ENCODE measurements around the gene RSRC1.
"Not testable (repeated sequence)": the region's sequence is repeated elsewhere in the genome, so short reads cannot be mapped to it uniquely, and the experiment has no call there.

RSRC1 gene

DNA sequence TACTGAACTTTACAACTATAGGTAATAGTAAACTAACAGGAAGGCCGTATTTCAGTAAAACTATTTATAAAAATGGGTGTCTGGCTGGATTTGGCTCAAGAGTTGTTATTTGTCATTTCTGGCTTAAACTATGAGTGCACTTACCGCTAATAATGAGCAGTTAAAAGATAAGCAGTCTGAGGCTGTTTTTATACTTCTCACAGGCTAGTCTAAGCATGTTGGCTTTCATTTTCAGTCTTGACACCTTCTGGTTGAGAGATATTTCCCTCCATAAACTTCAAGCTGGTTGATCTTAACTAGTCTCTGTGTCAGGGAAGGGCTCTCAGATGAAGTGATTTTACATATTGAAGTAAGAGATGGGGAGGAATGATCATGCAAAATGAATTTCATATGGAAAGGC is 96.1 kb downstream of the RSRC1 start:
- Histone ChIP-seq H3K4me1 (ENCODE audit: control insufficient read depth, low read depth, low read length) (no peaks in the 10 kb centered on the region), H3K9me3 (ENCODE audit: control insufficient read depth, low read depth, low read length) (peaks cover 6% of the 10 kb centered on the region), H3K4me3 (ENCODE audit: low read length) (no peak overlapping the region), H3K27me3 (ENCODE audit: control insufficient read depth, insufficient read depth, low read length) (no peaks in the 10 kb centered on the region), H3K36me3 (ENCODE audit: control insufficient read depth, low read depth, low read length) (no peaks in the 10 kb centered on the region), H3K27ac (ENCODE audit: low read length) (no peak overlapping the region), H3K9ac (ENCODE audit: low read length) (no peak overlapping the region)

GRCh38 chr3:158210067-158210466 is 100.2 kb downstream of the RSRC1 start:
- Histone ChIP-seq H3K9ac (ENCODE audit: low read length) (no peak overlapping the region), H3K4me1 (ENCODE audit: control insufficient read depth, low read depth, low read length) (no peaks in the 10 kb centered on the region), H3K27ac (ENCODE audit: low read length) (no peak overlapping the region), H3K36me3 (ENCODE audit: control insufficient read depth, low read depth, low read length) (no peaks in the 10 kb centered on the region), H3K9me3 (ENCODE audit: control insufficient read depth, low read depth, low read length) (no peaks in the 10 kb centered on the region), H3K27me3 (ENCODE audit: control insufficient read depth, insufficient read depth, low read length) (no peaks in the 10 kb centered on the region), H3K4me3 (ENCODE audit: low read length) (no peak overlapping the region)

GRCh38 chr3:158213461-158213860 is 103.6 kb downstream of the RSRC1 start:
- no peak overlapping the region for H3K27ac ChIP-seq (ENCODE audit: low read length)
- H3K4me1 ChIP-seq (ENCODE audit: control insufficient read depth, low read depth, low read length): no peaks in the 10 kb centered on the region
- no peaks in the 10 kb centered on the region for H3K36me3 ChIP-seq (ENCODE audit: control insufficient read depth, low read depth, low read length)
- no peaks in the 10 kb centered on the region for H3K27me3 ChIP-seq (ENCODE audit: control insufficient read depth, insufficient read depth, low read length)
- H3K4me3 ChIP-seq (ENCODE audit: low read length): no peak overlapping the region
- H3K9ac ChIP-seq (ENCODE audit: low read length): no peak overlapping the region
- H3K9me3 ChIP-seq (ENCODE audit: control insufficient read depth, low read depth, low read length): no peaks in the 10 kb centered on the region

DNA sequence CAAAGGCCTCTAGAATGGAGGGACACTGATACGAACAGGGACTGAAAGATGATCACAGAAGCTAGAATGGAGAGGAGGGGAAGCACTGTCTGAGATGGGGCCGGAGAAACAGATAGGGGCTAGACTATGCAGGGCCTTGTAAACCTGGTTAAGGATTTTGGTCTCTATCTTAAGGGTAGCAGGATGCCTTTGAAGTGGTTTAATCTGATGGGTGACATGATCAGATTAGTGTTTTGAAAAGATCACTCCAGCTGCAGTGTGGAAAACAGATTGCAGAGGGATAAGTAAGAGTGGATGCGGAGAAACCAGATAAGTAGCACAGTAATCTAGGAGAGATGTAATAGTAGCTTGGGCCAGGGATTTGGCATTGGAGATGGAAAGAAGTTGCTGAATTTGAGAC is 108.1 kb downstream of the RSRC1 start:
- no peaks in the 10 kb centered on the region for H3K4me1 ChIP-seq (ENCODE audit: control insufficient read depth, low read depth, low read length)
- no peaks in the 10 kb centered on the region for H3K36me3 ChIP-seq (ENCODE audit: control insufficient read depth, low read depth, low read length)
- no peaks in the 10 kb centered on the region for H3K27me3 ChIP-seq (ENCODE audit: control insufficient read depth, insufficient read depth, low read length)
- no peak overlapping the region for H3K27ac ChIP-seq (ENCODE audit: low read length)
- no peaks in the 10 kb centered on the region for H3K9me3 ChIP-seq (ENCODE audit: control insufficient read depth, low read depth, low read length)
- no peak overlapping the region for H3K4me3 ChIP-seq (ENCODE audit: low read length)
- H3K9ac ChIP-seq (ENCODE audit: low read length): no peak overlapping the region

DNA sequence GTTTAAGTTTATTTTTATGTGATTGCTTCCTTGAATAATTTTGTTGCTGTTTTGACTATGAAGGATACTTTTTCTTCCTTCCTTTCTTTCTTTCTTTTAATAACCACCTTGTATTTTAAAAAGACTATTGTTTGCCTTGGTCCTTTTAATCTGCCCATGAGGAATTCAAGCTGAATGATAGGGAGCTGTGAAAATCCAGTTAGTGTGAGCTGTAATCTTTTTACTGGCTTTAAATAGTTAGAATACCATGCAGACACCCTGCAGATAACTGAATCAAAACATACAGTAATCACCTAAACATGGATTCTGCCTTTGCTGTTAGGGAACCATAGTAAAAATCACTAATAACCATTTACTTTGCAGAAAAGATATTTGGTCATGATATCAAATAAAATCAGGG is 110.7 kb downstream of the RSRC1 start:
- Histone ChIP-seq H3K27ac (ENCODE audit: low read length) (no peak overlapping the region), H3K4me3 (ENCODE audit: low read length) (no peak overlapping the region), H3K36me3 (ENCODE audit: control insufficient read depth, low read depth, low read length) (no peaks in the 10 kb centered on the region), H3K9ac (ENCODE audit: low read length) (no peak overlapping the region), H3K9me3 (ENCODE audit: control insufficient read depth, low read depth, low read length) (no peaks in the 10 kb centered on the region), H3K4me1 (ENCODE audit: control insufficient read depth, low read depth, low read length) (no peaks in the 10 kb centered on the region), H3K27me3 (ENCODE audit: control insufficient read depth, insufficient read depth, low read length) (no peaks in the 10 kb centered on the region)

- Histone ChIP-seq H3K4me3 (ENCODE audit: low read length) (no peak overlapping the region), H3K27me3 (ENCODE audit: control insufficient read depth, insufficient read depth, low read length) (no peaks in the 10 kb centered on the region), H3K4me1 (ENCODE audit: control insufficient read depth, low read depth, low read length) (no peaks in the 10 kb centered on the region), H3K9ac (ENCODE audit: low read length) (no peak overlapping the region), H3K9me3 (ENCODE audit: control insufficient read depth, low read depth, low read length) (no peaks in the 10 kb centered on the region), H3K27ac (ENCODE audit: low read length) (no peak overlapping the region), H3K36me3 (ENCODE audit: control insufficient read depth, low read depth, low read length) (no peaks in the 10 kb centered on the region)
Measured at GRCh38 chr3:158221426-158221825, 111.5 kb downstream of the RSRC1 start.

GRCh38 chr3:158226429-158226828 is 116.5 kb downstream of the RSRC1 start:
- Histone ChIP-seq H3K4me1 (ENCODE audit: control insufficient read depth, low read depth, low read length) (no peaks in the 10 kb centered on the region), H3K9ac (ENCODE audit: low read length) (no peak overlapping the region), H3K4me3 (ENCODE audit: low read length) (no peak overlapping the region), H3K9me3 (ENCODE audit: control insufficient read depth, low read depth, low read length) (no peaks in the 10 kb centered on the region), H3K36me3 (ENCODE audit: control insufficient read depth, low read depth, low read length) (no peaks in the 10 kb centered on the region), H3K27ac (ENCODE audit: low read length) (no peak overlapping the region), H3K27me3 (ENCODE audit: control insufficient read depth, insufficient read depth, low read length) (no peaks in the 10 kb centered on the region)

GRCh38 chr3:158228942-158229341 is 119.1 kb downstream of the RSRC1 start:
- not testable (repeated sequence) for H3K27me3 ChIP-seq (ENCODE audit: control insufficient read depth, insufficient read depth, low read length); H3K9ac ChIP-seq (ENCODE audit: low read length); H3K4me1 ChIP-seq (ENCODE audit: control insufficient read depth, low read depth, low read length); H3K4me3 ChIP-seq (ENCODE audit: low read length); H3K27ac ChIP-seq (ENCODE audit: low read length); H3K9me3 ChIP-seq (ENCODE audit: control insufficient read depth, low read depth, low read length); H3K36me3 ChIP-seq (ENCODE audit: control insufficient read depth, low read depth, low read length)

DNA sequence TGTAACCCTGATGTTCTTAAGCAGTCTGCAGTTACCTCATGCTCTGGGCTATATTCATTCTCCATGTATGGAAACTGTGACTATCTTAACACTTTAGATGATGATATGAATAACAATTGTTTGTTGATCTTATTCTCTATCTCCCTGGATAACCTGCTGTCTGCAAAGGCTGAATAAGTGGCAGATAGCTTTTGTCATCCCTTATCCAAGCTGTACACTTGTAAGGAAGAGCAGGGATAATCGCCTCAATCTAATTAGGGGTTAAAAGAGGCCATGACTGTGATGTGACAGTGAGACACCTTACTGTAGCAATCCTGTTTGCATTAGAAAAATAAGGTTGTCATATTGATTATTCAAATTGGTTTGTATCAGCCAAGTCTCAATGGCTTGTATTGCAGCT is 123.9 kb downstream of the RSRC1 start:
- Histone ChIP-seq H3K4me3 (ENCODE audit: low read length) (no peak overlapping the region), H3K4me1 (ENCODE audit: control insufficient read depth, low read depth, low read length) (no peaks in the 10 kb centered on the region), H3K36me3 (ENCODE audit: control insufficient read depth, low read depth, low read length) (no peaks in the 10 kb centered on the region), H3K27ac (ENCODE audit: low read length) (no peak overlapping the region), H3K9me3 (ENCODE audit: control insufficient read depth, low read depth, low read length) (no peaks in the 10 kb centered on the region), H3K9ac (ENCODE audit: low read length) (no peak overlapping the region), H3K27me3 (ENCODE audit: control insufficient read depth, insufficient read depth, low read length) (no peaks in the 10 kb centered on the region)

- H3K4me1 ChIP-seq (ENCODE audit: control insufficient read depth, low read depth, low read length): peaks cover 5% of the 10 kb centered on the region
Measured at GRCh38 chr3:158244274-158244673, 134.4 kb downstream of the RSRC1 start.

DNA sequence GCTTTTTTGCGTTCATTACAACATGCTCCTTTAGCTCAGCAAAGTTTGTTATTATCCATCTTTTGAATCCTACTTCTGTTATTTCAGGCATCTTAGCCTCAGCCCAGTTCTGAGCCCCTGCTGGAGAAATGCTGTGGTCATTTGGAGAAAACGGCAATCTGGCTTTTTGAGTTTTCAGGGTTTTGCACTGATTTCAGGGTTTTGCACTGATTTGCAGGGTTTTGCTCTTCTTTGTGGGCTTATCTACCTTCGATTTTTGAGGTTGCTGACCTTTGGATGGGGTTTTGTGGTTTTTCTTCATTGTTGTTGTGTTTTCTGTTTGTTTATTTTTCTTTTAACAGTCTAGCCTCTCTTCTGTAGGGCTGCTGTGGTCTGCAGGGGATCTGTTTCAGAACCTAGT is 137.4 kb downstream of the RSRC1 start:
- Histone ChIP-seq H3K9ac (ENCODE audit: low read length) (no peak overlapping the region), H3K9me3 (ENCODE audit: control insufficient read depth, low read depth, low read length) (no peaks in the 10 kb centered on the region), H3K4me1 (ENCODE audit: control insufficient read depth, low read depth, low read length) (peaks cover 5% of the 10 kb centered on the region), H3K36me3 (ENCODE audit: control insufficient read depth, low read depth, low read length) (no peaks in the 10 kb centered on the region), H3K4me3 (ENCODE audit: low read length) (no peak overlapping the region), H3K27ac (ENCODE audit: low read length) (no peak overlapping the region), H3K27me3 (ENCODE audit: control insufficient read depth, insufficient read depth, low read length) (no peaks in the 10 kb centered on the region)

More at GRCh38 chr3:158244274-158244673, 134.4 kb downstream of the RSRC1 start:
- no peak overlapping the region for H3K27ac ChIP-seq (ENCODE audit: low read length)
- H3K9me3 ChIP-seq (ENCODE audit: control insufficient read depth, low read depth, low read length): no peaks in the 10 kb centered on the region
- no peak overlapping the region for H3K9ac ChIP-seq (ENCODE audit: low read length)
- no peak overlapping the region for H3K4me3 ChIP-seq (ENCODE audit: low read length)
- no peaks in the 10 kb centered on the region for H3K27me3 ChIP-seq (ENCODE audit: control insufficient read depth, insufficient read depth, low read length)
- no peaks in the 10 kb centered on the region for H3K36me3 ChIP-seq (ENCODE audit: control insufficient read depth, low read depth, low read length)

GRCh38 chr3:158248261-158248660 is 138.4 kb downstream of the RSRC1 start:
- Histone ChIP-seq H3K9me3 (ENCODE audit: control insufficient read depth, low read depth, low read length) (no peaks in the 10 kb centered on the region), H3K36me3 (ENCODE audit: control insufficient read depth, low read depth, low read length) (no peaks in the 10 kb centered on the region), H3K4me3 (ENCODE audit: low read length) (no peak overlapping the region), H3K27me3 (ENCODE audit: control insufficient read depth, insufficient read depth, low read length) (no peaks in the 10 kb centered on the region), H3K9ac (ENCODE audit: low read length) (no peak overlapping the region), H3K4me1 (ENCODE audit: control insufficient read depth, low read depth, low read length) (peaks cover 5% of the 10 kb centered on the region), H3K27ac (ENCODE audit: low read length) (no peak overlapping the region)
